ENCODE data around the gene EPHB2. TPM values are rescaled to one million over a fixed set of nuclear protein-coding genes. Genes with fewer than 3 reads are reported as not detected.

The EPHB2 gene
- total and polyA plus RNA-seq, 2 of the 13 experiments (the other 11 are each of a cell fraction or from before 2014, with no cell fraction given) = 0.03 to 0.11 TPM

- POLR2A ChIA-PET = no interaction called here
- intact Hi-C loops (cut with micrococcal nuclease; ENCODE audit: unreplicated experiment) = no loop called here
These were observed 246.4 kb downstream of the EPHB2 start for GRCh38 chr1:22957066-22957465.

GRCh38 chr1:22958556-22958955 is 247.9 kb downstream of the EPHB2 start:
- in situ Hi-C loops (cut with HindIII; ENCODE audit: extremely low pct_ligation_motif_present, low pct_unique_long_range_greater_than_20kb) = no loop called here
- Histone ChIP-seq H3K27me3 (ENCODE audit: control insufficient read depth in 1 of 2, insufficient read depth in 2 of 2, low read length in 2 of 2) (no peaks in the 10 kb centered on the region), H3K79me2 (ENCODE audit: insufficient read depth, low read length) (no peaks in the 10 kb centered on the region), H3K4me2 (ENCODE audit: low read depth, low read length) (no peak overlapping the region), H3K27ac (ENCODE audit: extremely low read length, insufficient read depth, low read length) (no peak overlapping the region), H3K4me3 (replicated peaks in 1 of 3; ENCODE audit: insufficient read depth in 1 of 3, low read depth in 2 of 3, low read length in 3 of 3) (no peak overlapping the region), H2AFZ (ENCODE audit: low read length) (no peak overlapping the region), H4K20me1 (ENCODE audit: insufficient read depth, low read length) (no peaks in the 10 kb centered on the region), H3K9me3 (ENCODE audit: low read length) (no peaks in the 10 kb centered on the region), H3K9ac (ENCODE audit: insufficient read depth, low read depth, low read length) (no peak overlapping the region), H3K4me1 (ENCODE audit: insufficient read depth, low read length) (peaks cover 31% of the 10 kb centered on the region), H3K36me3 (replicated peaks in 1 of 2; ENCODE audit: control insufficient read depth in 1 of 2, insufficient read depth in 2 of 2, low read length in 2 of 2) (no peaks in the 10 kb centered on the region)
- no peak for FAIRE-seq
- no peak for ATAC-seq
- intact Hi-C loops (cut with micrococcal nuclease; ENCODE audit: unreplicated experiment) = no loop called here
- DNase-seq (ENCODE audit: low spot score) = no peak
- 95% methylated on average over 8 of the region's 9 CpGs for WGBS (ENCODE audit: low lambda C conversion rate)
- ChIA-PET CTCF (ENCODE audit: low intra/inter-chr PET ratio, low total read pairs) (no interaction called here), POLR2A (no interaction called here)
- BruUV-seq (replicated peaks) = no TSS peak
- TF ChIP-seq SOX5 (CRISPR knock-in tag; IDR thresholded peaks at IDR 0.05; ENCODE audit: borderline replicate concordance) = no peak
- no peak for TF ChIP-seq TBX2 (CRISPR knock-in tag; IDR thresholded peaks at IDR 0.05; ENCODE audit: borderline replicate concordance)
- no peak for TF ChIP-seq ZNF772 (CRISPR knock-in tag; IDR thresholded peaks at IDR 0.05)
- no peak for TF ChIP-seq SNAPC4 (CRISPR knock-in tag; IDR thresholded peaks at IDR 0.05)
- no peak for TF ChIP-seq DNMT3B (CRISPR knock-in tag; conservative IDR thresholded peaks at IDR 0.05)
- TF ChIP-seq ZNF703 (CRISPR knock-in tag; IDR thresholded peaks at IDR 0.05; ENCODE audit: borderline replicate concordance) = no peak
- no peak for TF ChIP-seq TCF7 (IDR thresholded peaks at IDR 0.05; ENCODE audit: low read depth)
- TF ChIP-seq YEATS4 (CRISPR knock-in tag; IDR thresholded peaks at IDR 0.05; ENCODE audit: borderline replicate concordance) = no peak

More at GRCh38 chr1:22957066-22957465, 246.4 kb downstream of the EPHB2 start:
- Histone ChIP-seq H3K27me3 (ENCODE audit: control insufficient read depth in 1 of 2, insufficient read depth in 2 of 2, low read length in 2 of 2) (no peaks in the 10 kb centered on the region), H3K9me3 (ENCODE audit: low read length) (no peaks in the 10 kb centered on the region), H2AFZ (ENCODE audit: low read length) (no peak overlapping the region), H3K4me1 (ENCODE audit: insufficient read depth, low read length) (peaks cover 16% of the 10 kb centered on the region), H3K27ac (ENCODE audit: extremely low read length, insufficient read depth, low read length) (no peak overlapping the region), H3K36me3 (replicated peaks in 1 of 2; ENCODE audit: control insufficient read depth in 1 of 2, insufficient read depth in 2 of 2, low read length in 2 of 2) (no peaks in the 10 kb centered on the region), H3K4me2 (ENCODE audit: low read depth, low read length) (no peak overlapping the region), H3K79me2 (ENCODE audit: insufficient read depth, low read length) (no peaks in the 10 kb centered on the region), H3K9ac (ENCODE audit: insufficient read depth, low read depth, low read length) (no peak overlapping the region), H3K4me3 (replicated peaks in 1 of 3; ENCODE audit: insufficient read depth in 1 of 3, low read depth in 2 of 3, low read length in 3 of 3) (no peak overlapping the region), H4K20me1 (ENCODE audit: insufficient read depth, low read length) (no peaks in the 10 kb centered on the region)
- ATAC-seq (no peak), FAIRE-seq (no peak), DNase-seq (ENCODE audit: low spot score) (no peak)
- in situ Hi-C loops (cut with HindIII; ENCODE audit: extremely low pct_ligation_motif_present, low pct_unique_long_range_greater_than_20kb) = no loop called here
- 88% methylated on average over 3 of the region's 3 CpGs for WGBS (ENCODE audit: low lambda C conversion rate)
- CTCF ChIA-PET (ENCODE audit: low intra/inter-chr PET ratio, low total read pairs) = no interaction called here
- TF ChIP-seq MAFK (conservative IDR thresholded peaks at IDR 0.05 in 1 of 2, IDR thresholded peaks at IDR 0.05 in 1 of 2; ENCODE audit: low read length in 2 of 2) (0 out of 4 replicates have a peak, but pooled peaks of 1 of the 2 experiments have one; percentile 6), ZNF878 (CRISPR knock-in tag; IDR thresholded peaks at IDR 0.05) (no peak)
- no TSS peak for BruUV-seq (replicated peaks)

Data from HepG2 (cell line).